Head of caudate nucleus (tissue), 42 donors: ENCODE data around the gene CEP63.
A peak's percentile ranks its signal among the peaks of the same experiment; 100 is the strongest.

Source experiments
- DNase-seq, 42 donors: peaks; one replicate each; pipeline versions ENCODE4 v3.0.0 to v3.0.0-alpha.2; 2020 to 2021; ENCODE audit warnings: mixed read lengths in 7 of 42
- intact Hi-C: fragments of 100-400 bp; cut with DNase I; formaldehyde crosslinking; loops from one replicate; pipeline ENCODE4 v1.15.0; 2022

CEP63 gene

DNA sequence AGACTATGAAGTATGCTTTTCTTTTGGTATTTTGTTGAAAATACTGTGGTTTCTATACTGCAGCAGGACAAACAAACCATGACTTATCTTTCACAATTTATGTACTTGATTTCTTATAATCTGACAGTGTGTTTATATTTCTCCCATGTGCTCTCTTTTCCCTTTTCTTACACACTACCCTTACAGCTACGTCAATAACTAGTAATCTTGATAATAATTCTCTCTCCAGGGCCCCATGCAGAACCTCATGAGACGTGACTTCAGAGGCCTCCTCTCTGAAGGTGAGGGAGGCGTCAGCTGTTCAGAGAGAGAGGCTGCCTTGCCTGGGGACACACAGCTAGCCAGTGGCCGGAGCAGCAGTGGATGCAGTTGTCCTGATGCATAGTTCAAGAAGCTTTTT lies 129.1 kb downstream of the CEP63 start:
- DNase-seq, result peak in 1 of 42 donors; percentile 39

DNA sequence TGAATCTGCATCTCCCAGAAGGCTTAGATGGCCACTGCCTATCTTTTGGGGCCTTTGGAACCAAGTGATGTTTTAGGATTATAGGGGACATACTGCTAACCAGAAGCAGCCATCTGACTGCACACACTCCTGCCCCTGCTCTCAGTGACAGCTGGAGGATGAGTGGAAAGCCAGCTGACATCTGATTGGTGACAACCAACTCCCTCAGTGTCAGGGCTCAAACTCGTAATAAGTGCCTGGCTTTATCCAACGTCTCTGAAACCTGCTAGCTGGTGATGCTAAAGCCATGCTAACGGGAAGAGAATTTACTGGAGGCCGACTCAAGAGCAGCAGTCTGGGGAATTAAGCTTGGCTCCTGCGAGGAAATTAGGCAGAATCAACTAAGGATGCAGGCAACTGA lies 129.9 kb downstream of the CEP63 start:
- intact Hi-C loops, result no loop called here
- no peak for DNase-seq

More for the DNA sequence above, 129.1 kb downstream of the CEP63 start:
- intact Hi-C loops, result no loop called here

DNA sequence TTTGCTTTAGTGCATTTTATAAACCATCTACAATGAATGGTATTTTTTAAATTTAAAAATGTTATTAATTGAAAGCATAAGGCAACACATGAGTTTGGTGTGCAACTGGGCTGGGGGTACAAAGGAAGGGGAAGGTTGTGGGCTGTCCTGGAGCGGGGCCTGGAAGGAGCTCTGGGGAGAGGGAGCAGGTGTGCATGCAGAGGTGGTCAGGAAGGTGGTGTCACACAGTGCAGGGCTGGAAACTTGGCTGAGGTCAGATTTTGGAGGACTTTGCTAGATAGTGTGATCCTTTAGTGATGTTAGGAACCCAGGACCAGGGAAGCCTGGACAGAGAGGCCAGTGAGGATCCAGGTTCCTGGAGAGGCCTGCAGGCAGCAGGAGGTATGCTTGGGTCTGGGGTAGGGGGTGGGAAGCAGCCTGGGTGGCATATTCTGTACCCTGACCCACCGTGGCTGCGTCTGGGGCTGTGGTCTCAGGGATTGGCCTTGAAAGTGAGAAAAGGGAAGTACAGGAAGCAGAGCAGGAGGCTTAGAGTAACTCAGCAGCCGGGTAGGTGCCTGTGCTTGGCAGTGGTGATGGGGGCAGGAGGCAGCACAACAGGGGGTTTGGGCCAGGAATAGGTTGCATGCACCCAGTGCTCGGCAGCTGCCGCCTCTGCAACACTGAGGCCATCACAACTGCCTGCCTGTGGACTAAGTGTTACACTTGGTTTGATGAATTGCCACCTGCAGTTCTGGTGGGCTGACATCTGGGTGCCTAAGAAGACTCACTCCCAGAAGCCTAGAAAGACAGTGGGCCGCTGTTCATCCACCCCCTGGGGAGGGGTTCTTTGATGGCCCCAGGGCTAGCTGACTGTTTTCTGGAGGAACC lies 132.0 kb downstream of the CEP63 start:
- peak in 2 of 42 donors; percentile 16 to 23 for DNase-seq

GRCh38 chr3:134618478-134619300 lies 132.8 kb downstream of the CEP63 start:
- intact Hi-C loops, result no loop called here
- DNase-seq, result peak in 9 of 42 donors; percentile 7 to 73 (median 48)

More for the DNA sequence above, 132.0 kb downstream of the CEP63 start:
- intact Hi-C loops, result no loop called here

DNA sequence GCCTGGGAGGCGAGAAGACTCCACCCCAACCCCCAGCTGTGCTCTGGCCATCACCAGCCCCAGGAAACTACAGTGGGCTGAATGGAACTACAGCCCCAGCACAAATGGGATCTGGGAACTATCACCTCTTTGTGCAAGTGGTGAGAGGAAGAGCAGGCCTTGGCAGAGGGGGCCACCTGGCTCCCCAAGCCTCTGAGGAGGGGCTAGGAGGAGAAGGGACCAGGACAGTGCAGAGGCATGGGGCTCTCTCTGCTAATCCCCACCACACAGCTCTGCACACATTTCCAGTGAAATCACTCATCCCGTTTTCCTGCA lies 133.4 kb downstream of the CEP63 start:
- peak in 2 of 42 donors; percentile 1 to 13 for DNase-seq

DNA sequence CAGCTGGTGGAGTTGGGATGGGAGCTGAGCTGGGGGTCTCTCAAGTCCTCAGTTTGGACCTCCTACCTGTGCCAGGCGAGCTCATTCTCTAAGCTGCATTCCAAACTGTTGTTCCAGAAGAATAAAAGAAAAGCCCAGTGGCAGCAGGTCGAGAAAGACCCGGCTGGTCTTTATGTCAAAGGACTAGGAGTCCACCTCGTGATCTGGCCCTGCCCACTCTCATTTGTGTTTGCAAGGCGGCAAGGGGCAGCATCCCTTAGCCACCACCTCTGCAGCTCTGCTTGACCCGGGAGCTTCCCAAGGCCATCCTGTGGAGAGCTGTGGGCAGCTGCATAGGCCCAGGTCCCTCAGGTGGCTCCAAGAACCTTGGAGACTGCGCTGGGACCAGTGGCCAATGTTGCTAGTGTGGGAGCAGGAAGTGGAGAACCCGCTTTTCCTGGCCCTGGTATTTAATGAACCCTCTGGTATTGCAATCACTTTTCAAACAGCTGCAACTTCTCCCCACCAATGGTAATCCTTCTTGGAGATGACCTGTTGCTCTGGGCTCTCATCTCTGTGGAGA lies 134.1 kb downstream of the CEP63 start:
- intact Hi-C loops, result no loop called here
- peak in 2 of 42 donors; percentile 1 to 22 for DNase-seq

More for the DNA sequence above, 133.4 kb downstream of the CEP63 start:
- intact Hi-C loops, result no loop called here

DNA sequence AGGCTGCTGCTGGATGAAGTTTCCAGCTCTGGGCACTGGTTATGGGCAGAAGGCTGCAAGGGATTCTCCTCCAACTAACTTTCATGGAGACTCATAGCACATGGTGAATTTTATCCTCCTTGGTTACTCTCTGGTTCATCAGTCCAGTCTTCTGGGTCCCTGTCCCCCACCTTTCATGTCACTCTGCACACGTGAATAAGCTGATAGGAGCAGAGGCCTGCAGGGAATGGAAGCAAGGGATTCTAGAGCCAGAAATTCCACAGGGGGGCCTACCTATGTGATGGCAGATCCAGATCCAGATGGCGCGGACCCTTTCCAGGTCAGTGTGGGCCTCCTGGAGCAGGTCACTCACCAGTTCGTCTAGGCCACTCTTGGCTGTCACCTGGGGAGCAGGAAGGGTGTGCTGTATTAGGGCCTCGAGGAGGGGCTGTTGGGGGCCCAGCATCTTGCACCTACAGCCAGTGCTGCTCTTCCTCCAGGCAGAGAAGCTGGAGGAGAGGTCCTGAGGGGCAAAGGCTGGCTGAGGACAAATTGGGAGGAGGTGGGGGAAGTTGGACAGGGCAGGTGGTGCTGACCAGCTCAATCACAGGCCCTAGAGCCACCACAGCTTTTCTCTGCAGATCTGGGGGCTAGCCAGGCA lies 134.7 kb downstream of the CEP63 start:
- intact Hi-C loops, result no loop called here
- DNase-seq, result peak in 5 of 42 donors; percentile 1 to 25 (median 20)

DNA sequence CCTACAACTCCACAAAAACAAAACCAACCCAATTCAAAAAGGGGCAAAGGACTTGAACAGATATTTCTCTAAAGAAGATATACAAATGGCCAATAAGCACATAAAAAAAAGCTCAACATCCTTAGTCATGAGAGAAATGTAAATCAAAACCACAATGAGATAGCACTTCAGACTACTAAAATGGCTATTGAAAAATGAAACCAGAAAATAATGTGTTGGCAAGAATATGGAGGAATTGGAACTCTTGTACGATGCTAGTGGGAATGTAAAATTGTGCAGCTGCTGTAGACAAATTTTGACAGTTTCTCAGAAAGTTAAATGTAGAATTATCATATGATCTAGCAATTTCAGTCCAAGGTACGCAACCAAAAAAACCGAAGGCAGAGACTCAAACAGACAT lies 136.0 kb downstream of the CEP63 start:
- peak in 1 of 42 donors; percentile 7 for DNase-seq
- intact Hi-C loops, result no loop called here

DNA sequence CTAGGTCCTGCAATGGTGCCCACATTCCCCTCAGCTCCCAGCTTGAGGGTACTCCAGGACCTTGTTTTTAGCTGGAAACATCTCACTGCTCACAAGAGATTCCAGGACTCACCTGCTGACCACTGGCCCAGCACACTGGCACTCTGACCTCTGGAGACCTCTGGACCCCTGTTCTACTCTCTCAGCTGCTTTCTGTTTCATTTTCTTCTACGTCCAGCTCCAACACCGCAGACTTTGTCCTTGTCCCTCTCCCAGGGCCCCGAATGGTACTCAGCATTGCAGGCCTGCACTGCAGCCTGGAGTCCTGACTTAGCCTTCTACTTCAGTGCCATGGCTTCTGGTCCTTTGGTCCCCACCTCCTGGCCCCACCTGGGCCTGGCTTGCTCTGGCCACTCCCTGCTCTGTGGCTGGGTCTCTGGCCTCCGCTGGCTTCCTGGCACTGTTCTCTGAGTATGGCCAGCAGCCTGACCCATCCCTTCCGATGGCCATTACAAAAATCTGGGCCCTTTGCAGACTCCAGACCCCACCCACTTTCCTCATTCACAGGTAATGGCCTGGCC lies 137.0 kb downstream of the CEP63 start:
- intact Hi-C loops, result no loop called here
- peak in 4 of 42 donors; percentile 0 to 26 (median 24) for DNase-seq

DNA sequence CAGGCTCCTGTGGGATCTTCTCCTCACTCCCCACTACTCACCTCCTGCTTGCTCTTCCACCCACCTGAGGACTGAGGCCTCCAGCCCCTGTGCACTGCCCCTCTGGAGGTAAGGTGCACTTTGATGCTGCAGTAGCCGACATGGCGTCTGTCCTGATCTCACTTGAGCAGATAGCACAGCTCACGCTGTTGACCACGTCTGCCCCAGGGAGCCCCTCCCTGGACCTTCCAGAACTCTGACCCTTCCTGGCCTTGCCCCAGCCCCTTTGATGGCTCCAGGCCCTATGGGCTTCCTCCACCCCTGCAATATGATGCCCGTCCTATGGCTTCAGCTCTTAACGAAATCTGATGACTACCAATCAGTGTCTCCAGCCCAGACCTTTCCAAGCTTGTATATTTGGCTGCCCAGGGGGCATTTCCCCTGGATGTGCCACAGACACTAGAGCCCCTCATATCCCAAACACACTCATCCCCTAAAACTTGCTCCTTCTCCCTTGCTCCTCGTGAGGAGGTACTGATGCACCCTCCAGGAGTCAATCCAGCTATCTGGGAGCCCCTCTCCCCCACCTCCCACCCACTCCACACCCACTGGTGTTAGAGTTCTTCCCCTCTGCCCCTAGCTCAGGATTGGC lies 137.9 kb downstream of the CEP63 start:
- peak in 3 of 42 donors; percentile 3 to 20 (median 19) for DNase-seq
- intact Hi-C loops, result no loop called here
